ENCODE measurements around the gene DPAGT1.
A peak's percentile ranks its signal among the peaks of the same experiment; 100 is the strongest.

Gene DPAGT1

DNA sequence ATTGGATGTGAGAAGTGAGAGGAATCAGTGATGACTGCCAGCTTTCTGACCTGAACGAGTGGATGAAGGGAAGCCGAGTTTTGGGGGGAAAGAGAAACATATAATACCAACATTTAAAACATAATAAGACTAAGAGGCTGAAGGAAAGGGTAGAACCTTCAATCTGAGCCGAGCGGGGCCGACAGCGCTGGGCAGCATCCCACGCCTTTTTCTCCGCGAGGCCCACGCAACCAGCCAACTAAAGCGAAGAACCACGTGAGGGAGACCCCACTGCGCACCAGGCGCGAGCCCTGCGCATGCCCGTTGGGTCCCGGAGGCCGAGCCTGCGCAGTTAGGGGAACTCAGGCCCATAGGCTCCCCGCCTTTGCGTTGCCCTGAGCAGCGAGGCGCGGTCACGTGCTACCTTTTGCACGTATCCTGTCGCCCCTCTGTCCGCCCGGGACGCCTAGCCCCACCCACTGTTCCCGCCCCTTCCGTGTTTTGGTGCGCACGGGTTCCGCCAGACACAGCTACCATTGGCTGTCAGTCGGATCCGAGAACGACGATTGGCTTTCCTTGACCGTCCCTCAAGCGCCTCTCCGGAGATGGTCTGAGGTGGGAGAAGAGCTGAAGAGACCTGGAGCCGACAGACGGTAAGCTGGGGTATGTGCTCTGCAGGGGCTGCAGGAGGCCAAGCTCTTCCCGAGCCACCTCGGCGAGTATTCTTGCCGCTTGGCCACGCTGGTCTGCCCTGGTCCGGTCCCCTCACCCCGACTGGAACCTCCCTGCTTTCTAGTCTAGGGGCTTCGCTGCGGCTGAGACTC lies 19.6 kb upstream of the DPAGT1 start, which contains the start of gene HINFP:
Gene HINFP (plus strand): TSS at position 573 of the 803 bp plus-strand sequence. CDS start 5,365 bp downstream, outside the sequence.
- TF ChIP-seq CTCF (IDR thresholded peaks at IDR 0.05; ENCODE audit: control insufficient read depth, extremely low read depth, insufficient read depth) = no peak
- peak within 1 kb of the TSS; percentile 88 for H3K4me3 ChIP-seq (ENCODE audit: low read depth, low read length)
- DNase-seq (ENCODE audit: low read depth) = peak; percentile 97

DNA sequence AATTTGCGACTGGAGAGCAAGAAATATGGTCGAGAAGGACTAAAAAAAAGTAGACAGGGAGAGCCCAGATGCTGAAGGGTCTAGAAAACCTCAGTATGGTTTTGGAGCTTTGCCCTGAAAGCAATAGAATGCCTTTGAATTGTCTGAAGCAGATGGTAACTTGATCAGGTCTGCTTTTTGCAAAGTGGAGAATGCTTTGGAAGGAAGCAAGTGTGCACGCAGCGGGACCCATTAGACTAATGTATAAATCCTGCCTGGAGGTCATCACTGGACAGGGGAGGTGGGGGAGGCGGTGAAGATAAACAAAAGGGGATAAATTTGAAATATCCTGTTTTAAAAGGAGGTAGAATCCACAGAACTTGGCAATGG lies 19.0 kb upstream of the DPAGT1 start:
- no peak for DNase-seq (ENCODE audit: low read depth)

GRCh38 chr11:119118946-119119345 lies 17.3 kb upstream of the DPAGT1 start:
- no peak for DNase-seq (ENCODE audit: low read depth)
- TF ChIP-seq CTCF (IDR thresholded peaks at IDR 0.05; ENCODE audit: control insufficient read depth, extremely low read depth, insufficient read depth) = no peak
- H3K4me3 ChIP-seq (ENCODE audit: low read depth, low read length) = no peak overlapping the region

More for the DNA sequence above, 19.0 kb upstream of the DPAGT1 start:
- H3K4me3 ChIP-seq (ENCODE audit: low read depth, low read length) = peak overlapping the region; percentile 88
- TF ChIP-seq CTCF (IDR thresholded peaks at IDR 0.05; ENCODE audit: control insufficient read depth, extremely low read depth, insufficient read depth) = no peak

DNA sequence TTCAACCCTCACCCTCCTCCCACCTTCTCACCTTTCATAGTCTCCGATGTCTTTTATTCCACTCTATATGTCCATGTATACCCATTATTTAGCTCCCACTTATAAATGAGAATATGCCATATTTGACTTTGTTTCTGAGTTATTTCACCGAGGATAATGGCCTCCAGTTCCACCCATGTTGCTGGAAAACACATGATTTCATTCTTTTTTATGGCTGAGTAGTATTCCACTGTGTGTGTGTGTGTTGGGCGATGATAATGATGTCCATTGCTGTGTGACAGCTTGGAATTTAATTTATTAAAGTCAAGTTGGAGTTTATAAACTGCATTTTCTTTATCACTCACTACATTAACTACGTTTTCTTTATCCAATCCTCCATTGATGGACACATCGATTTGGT lies 16.6 kb upstream of the DPAGT1 start:
- DNase-seq (ENCODE audit: low read depth) = no peak
- H3K4me3 ChIP-seq (ENCODE audit: low read depth, low read length) = no peak overlapping the region
- no peak for TF ChIP-seq CTCF (IDR thresholded peaks at IDR 0.05; ENCODE audit: control insufficient read depth, extremely low read depth, insufficient read depth)

DNA sequence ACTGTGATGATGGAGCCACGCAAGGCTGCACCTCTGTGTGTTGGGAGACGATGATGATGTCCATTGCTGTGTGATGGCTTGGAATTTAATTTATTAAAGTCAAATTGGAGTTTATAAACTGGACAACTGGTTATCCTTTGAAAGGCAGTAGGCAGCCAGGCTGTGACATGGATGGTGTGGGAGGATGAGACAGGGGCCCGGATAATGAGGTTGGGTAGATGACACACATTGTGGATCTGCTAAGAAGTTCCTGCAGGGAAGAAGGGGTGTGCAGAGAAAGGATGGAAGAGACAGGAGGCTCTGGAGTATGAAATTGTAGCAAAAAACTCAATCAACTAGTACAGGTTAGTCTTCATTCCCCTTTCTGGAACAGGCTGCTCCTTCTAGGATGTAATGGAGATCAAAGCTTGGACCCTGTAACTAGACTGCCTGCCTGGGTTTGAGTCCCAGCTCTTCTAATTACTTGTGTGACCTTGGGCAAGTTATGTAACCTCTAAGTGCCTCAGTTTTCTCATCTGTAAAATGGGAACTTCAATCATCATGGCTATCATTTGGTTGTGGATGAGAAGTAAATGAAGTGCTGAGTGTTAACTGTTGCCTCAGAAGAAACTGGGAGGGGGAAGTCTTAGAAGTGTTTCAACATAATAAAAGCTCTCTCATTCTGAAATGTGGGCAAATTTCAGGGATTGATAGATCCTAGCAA lies 15.5 kb upstream of the DPAGT1 start:
- no peak overlapping the region for H3K4me3 ChIP-seq (ENCODE audit: low read depth, low read length)
- DNase-seq (ENCODE audit: low read depth) = no peak
- TF ChIP-seq CTCF (IDR thresholded peaks at IDR 0.05; ENCODE audit: control insufficient read depth, extremely low read depth, insufficient read depth) = no peak

GRCh38 chr11:119116601-119117000 lies 14.9 kb upstream of the DPAGT1 start:
- DNase-seq (ENCODE audit: low read depth) = no peak
- no peak for TF ChIP-seq CTCF (IDR thresholded peaks at IDR 0.05; ENCODE audit: control insufficient read depth, extremely low read depth, insufficient read depth)
- no peak overlapping the region for H3K4me3 ChIP-seq (ENCODE audit: low read depth, low read length)
